Pericardium fibroblast (primary cell): ENCODE measurements around the gene PALD1. TPM values are rescaled to one million over a fixed set of nuclear protein-coding genes. Genes with fewer than 3 reads are reported as not detected.

Experiments
- total RNA-seq: library from RNA; depleted of rRNA; stranded (reverse); fragments of >200 nt; gene quantifications from 2 replicates; pipeline ENCODE4 v1.2.3, GENCODE V29; 2015

PALD1 gene
- 0.12 and 3.7 TPM in 2 replicates for total RNA-seq

DNA sequence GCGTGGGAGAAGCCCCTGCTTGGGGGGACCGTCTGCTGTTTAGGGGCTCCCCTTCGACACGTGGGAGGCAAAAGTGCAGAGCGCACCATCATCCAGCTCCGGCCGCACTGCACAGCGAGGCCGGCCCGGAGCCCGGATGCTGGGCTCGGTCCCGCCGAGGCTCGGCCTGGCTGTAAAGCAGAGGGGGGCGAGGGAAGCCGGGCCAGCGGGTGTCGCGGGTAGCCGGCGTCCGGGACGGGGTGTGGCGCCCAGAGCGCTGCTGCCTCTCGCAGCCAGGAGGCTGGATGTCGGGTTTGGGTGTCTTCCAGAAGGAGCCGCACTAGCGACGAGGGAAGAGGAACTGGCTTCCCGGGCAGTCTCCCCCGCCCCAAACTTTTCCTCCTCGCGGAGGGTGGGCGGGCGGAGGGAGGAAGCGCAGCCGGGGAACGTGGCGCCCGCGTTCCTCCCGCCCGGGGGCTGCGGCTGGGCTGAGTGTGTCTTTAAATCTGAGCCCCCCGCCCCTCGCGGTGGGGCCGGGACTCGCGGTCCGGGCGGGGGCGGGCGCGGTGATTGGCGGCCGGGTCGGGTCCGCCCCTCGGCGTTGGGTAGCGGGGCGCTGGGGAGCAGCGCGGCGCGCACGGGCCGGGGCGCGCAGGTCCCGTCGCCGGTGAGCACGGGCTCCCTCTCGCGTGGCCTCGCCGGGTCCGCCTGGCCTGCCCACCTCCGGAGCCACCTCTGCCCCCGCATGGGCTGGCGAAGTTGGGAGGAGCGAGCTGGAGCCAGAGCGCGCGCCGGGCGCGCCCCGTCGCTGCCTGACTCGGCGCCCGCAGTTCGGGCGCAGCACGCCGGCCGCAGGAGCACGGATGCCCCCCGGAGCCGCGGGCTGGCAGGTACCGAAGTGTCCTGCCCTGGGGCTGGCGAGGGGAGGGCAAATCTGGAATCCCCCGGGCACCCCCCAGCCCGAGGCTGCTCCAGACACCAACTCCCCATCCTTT is at the start of gene PALD1:
Gene PALD1 (plus strand): TSS at position 577 of the 974 bp plus-strand sequence. CDS start 47,185 bp downstream, outside the sequence.

DNA sequence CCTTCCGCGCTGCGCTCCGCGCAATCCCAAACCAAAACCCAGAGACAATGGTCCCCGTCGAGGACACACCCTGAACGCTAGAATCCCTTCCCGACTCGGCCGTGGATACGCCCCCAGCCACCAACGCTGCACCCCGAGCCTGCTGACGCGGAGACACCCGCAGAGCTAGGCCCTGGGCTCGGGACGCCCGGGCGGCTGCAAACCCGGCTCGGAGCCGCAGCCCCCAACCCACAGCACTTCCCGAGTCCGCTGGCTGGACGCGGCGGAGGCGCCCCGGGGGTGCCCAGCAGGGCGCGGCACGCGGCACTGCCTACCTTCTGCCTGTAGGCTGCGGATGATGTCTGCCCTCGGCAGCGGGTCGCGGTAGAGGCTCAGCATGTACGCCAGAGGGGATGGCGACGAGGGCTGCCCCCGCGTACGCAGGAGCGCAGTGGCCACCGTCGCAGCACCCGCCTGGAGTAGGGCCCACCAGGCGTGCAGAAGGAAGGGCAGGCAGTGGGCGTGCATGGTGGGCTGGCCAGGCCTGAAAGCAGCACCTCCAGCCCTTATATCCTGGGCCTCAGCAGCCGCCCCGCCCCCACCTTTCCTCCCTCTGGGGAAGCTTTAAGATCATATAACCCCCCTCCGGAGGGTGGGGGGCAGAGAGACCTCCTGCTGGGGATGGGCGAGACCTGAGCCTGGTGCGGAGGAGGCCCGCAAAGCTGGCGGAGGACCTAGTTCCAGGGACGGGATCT is 37.2 kb upstream of the PALD1 start, which contains the start of gene NODAL:
Gene NODAL (minus strand): TSS at position 521 of the 734 bp plus-strand sequence. CDS start 14 bp downstream, at position 507.

DNA sequence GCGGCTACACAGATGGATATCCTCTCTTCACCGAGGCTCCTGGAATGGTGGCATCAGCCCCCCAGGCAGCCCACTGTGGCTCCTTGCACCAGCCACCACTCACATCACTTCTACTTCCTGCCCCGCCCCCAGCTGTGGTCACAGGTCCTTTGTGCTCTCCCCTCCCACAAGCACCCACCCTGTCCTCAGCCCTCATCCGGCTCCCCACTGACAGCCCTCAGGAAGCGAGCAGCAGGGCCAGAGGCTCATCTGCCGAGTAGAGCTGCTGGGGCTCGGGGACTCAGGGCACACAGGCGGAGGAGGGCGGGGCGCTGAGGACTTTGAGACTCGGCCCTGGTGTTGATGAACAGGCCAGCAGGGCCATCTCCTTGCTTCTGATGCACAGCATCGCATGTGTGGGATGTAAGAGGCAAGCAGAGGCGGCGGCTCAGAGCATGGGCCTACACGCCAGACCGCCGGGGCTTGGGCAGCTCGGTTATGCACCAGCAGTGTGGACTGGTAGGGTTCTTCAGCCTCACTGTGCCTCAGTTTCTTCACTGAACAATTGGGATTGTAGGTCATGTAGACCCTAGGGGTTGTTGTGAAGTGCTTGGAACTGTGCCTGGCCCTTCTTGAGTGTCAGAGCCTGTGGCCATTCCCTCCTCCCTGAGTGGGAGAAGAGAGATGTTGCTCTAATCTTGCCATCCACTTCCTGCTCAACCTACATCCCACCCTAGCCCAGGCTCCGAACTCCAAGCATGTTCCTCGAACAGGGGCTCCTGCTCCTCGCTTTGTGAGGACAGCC is 124.3 kb downstream of the PALD1 start, which contains the start of gene PRF1:
Gene PRF1 (minus strand): TSS at position 77 of the 784 bp plus-strand sequence. CDS start 1,839 bp downstream, outside the sequence.

Other genes with a start within 250 kb of the PALD1 start
- 76.9 and 146 TPM in 2 replicates for gene PPA1, start 245.3 kb upstream of the PALD1 start, total RNA-seq
- not detected in 2 replicates for gene NPFFR1, start 194.8 kb upstream of the PALD1 start, total RNA-seq
- 11.9 and 15.2 TPM in 2 replicates for gene LRRC20, start 96.1 kb upstream of the PALD1 start, total RNA-seq
- gene EIF4EBP2, start 74.6 kb upstream of the PALD1 start, total RNA-seq, result 38.7 and 52.6 TPM in 2 replicates
- not detected in 2 replicates for gene NODAL, start 37.1 kb upstream of the PALD1 start, total RNA-seq
- not detected in 2 replicates for gene PRF1, start 124.0 kb downstream of the PALD1 start, total RNA-seq
- gene ADAMTS14, start 193.7 kb downstream of the PALD1 start, total RNA-seq, result 0.17 and 1.1 TPM in 2 replicates